Activated T-cell treated with anti-CD3 and anti-CD28 coated beads for 48 hours (primary cell): Measurements from ENCODE around the gene RSPO4.
"Not testable (repeated sequence)": the region's sequence is repeated elsewhere in the genome, so short reads cannot be mapped to it uniquely, and the experiment has no call there.

ENCODE experiments used
- DNase-seq: peaks from one replicate; pipeline ENCODE4 v3.0.0-alpha.2; 2020; ENCODE audit warnings: low read depth

The RSPO4 gene

GRCh38 chr20:1001911-1002681 lies at the start of gene RSPO4:
TSS of gene RSPO4 (minus strand) at chr20:1002311. CDS start at chr20:1002164, 147 bp downstream.
- DNase-seq: no peak

DNA sequence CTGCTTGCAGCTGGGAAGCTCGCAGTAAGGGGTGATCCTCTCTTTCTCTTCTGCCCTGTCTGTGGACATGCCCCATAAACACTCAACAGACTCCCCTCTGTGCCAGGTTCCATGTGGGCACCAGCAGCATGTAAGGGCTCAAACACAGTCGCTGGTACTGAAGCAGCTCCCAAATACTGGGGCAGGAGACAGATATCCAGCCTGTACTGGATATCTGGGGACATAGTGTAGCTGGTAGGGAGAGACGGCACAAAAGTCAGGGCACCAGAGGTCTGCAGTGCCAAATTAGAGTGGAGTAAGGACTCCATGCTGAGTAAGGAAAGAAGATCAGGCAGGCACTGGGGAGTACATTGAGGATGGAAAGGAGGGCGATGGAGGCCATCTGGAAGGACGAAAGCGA lies 48.3 kb upstream of the RSPO4 start:
- no peak for DNase-seq

GRCh38 chr20:1045860-1046418 lies 43.8 kb upstream of the RSPO4 start:
- DNase-seq: no peak

- DNase-seq: no peak
Measured at GRCh38 chr20:1041845-1042390, 39.8 kb upstream of the RSPO4 start.

- DNase-seq: no peak
Measured at GRCh38 chr20:1038205-1038604, 36.1 kb upstream of the RSPO4 start.

DNA sequence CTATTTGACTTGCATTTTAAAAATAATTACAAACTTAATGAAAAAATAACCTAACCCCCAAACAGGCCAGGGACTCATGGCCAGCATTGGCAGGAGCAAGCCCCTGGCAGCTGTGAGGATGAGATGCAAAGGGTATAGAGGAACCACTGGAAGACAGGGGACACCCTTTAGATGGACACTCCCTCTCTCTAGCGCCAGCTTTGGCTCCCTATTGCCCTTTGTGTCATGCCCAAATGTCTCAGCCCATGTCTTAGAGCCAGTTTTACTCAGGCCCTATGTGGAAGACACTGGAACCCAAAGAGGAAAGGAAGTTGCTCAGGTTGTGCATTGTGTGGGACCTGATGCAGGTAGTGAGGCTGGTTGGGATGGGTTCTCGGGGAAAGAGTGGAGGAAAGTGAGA lies 34.9 kb upstream of the RSPO4 start:
- no peak for DNase-seq

DNA sequence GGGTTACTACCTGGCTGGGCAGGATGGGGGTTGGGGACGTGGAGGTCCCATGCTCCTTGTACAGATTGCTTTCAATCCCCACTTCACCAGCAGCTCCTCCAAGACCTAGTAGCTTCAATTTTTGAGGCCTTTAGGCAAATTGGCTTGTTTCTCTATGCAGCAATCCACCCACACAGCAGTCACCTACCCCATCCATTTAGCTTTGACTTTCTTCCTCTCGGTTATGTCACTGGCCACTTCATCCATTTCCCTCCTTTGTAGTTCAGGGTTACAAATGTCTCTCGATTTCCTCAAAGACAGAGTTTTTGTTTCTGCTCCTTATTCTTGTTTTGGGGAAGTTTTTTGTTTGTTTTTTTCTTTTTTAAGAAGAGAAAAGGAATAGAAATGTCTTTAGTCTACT lies 33.4 kb upstream of the RSPO4 start:
- no peak for DNase-seq

GRCh38 chr20:1034415-1034789 lies 32.3 kb upstream of the RSPO4 start:
- no peak for DNase-seq

DNA sequence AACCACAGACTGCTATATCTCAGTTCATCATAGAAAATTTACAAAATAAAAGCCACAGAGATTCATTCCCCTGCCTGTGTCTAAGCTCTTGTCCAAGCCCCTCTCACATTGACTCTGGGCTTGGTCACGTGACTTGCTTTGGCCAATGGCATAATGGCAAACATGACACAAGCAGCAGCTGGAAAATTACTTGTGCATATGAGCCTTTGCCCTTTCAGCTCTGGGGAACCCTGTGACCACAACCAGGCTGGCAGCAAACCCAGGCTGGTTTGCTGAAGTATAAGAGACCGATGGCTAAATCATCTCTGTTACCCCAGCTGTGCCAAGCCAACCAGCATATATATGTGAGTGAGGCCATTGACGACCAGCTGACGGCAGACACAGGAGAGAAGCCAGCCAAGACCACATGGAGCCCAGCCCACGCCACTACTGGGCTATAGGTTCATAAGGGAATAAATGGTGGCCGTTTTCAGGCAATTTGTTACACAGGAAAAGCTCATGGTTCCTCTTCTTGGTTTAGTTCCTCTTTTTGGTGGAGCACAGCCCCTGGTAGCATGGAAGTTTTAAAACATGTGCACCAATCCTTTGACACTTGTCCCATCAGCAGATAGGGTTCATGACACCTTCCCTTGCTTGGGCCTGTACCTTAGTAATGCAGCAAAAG lies 31.8 kb upstream of the RSPO4 start:
- peak; percentile 8 for DNase-seq

- no peak for DNase-seq
Measured at GRCh38 chr20:1029980-1030379, 27.9 kb upstream of the RSPO4 start.

- not testable (repeated sequence) for DNase-seq
Measured at GRCh38 chr20:1026214-1026613, 24.1 kb upstream of the RSPO4 start.

DNA sequence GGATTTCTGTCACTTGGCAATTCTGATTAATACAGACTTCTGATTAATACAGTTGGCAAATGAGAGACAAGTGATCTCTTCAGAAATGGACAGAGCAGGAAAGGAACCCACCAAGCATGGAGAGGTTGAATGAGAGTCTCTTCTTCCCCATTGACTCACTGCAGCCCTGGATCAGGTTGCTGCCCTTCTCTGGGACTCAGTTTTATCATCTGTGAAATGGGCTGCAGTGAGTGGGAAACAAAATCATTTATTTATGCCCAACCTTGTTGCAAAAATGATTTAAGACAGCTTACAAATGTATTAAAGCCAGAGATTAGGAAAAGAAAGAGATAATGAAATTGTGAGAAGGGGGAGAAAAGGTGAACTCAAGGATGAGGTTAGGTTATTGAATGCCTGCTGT lies 20.8 kb upstream of the RSPO4 start:
- no peak for DNase-seq

DNA sequence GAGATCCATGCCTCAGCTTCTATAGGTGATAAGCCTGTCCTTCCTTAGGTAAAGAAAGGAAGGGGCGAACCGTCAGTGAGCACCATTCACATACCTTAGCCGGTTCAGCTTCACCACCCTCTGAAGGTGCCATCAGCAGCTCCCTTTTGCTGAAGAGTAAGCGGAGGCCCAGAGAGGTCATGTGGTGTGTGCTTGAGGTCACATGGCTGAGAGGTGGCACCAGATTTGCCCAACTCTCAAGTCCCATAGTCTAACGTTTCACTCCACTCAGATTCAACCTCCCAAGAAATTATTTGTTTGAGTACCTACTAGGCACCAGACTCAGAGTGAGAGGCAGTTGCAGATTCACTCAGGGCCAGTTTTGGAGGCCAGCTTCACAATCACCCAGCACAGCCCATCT lies 18.5 kb upstream of the RSPO4 start:
- no peak for DNase-seq

GRCh38 chr20:1019344-1019743 lies 17.2 kb upstream of the RSPO4 start:
- no peak for DNase-seq

DNA sequence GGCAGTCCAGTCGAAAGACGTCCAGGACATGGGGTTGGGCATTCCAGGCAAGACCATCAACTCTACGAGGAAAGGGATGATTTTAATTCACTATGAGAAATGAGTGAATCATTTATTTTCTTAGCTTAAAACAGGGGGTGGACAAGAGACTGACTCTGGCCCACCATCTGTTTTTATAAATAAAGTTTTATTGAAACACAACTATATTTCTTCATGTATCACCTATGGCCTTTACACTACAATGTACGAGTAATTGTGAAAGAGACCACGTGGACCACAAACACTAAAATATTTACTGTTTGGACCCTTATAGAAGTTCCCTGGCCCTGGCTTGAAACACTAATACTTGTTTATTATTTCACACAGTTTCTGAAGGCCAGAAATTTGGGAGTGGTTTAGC lies 15.6 kb upstream of the RSPO4 start:
- no peak for DNase-seq

GRCh38 chr20:1015181-1015580 lies 13.1 kb upstream of the RSPO4 start:
- no peak for DNase-seq

DNA sequence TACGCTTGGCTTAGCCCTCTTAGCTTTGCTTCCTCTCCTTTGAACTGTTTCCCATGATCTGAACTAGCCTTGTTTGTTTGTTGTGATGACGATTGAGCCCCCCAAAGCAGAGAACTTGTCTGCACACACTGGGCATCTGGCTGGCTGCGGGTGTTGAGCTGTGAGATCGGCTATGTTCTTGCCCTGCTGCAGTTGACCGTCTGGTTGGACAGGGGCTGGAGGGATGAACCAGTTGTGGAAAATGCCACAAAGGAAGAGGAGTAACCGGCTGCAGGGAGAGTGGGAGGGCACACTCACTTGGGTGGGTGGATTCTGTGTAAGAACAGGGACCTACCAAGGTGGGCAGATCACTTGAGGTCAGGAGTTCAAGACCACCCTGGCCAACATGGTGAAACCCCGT lies 12.4 kb upstream of the RSPO4 start:
- DNase-seq: no peak

DNA sequence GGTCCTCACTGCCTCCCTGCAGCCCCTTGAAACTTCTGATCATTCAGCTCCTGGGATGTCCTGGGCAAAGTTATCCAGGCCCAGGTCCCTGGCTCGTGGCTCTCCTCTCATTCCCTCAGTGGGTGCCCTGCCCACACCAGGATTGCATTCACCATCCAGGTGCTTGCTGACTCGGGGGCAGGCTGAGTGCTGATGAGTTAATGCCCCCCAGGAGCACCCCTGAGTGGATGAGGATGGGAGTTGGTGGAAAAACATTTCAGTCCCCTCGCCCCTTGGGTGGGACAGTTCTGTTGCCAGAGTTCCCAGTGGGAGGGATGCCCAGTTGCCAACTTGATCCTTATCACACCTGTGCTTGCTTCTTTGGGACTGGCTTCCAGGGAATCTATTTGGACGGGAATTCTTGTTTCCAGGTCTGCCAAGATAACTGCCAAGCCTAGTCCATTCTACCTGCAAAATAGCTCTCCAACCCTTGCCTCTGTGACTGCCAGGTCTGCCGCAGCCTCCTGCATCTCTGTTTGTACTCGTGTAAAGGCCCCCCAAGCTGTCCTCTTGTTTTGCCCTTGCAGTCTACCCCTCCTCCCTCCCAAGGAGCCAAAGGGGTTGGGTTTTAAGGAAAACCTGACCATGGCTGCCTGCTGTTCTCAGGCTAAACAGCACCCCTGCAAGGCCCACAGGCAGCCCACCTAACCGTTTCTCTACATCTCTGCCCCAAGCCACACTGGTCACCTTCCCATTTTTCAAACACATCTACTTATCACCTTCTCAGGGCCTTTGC lies 11.6 kb upstream of the RSPO4 start:
- DNase-seq: no peak

GRCh38 chr20:1012359-1013168 lies 10.5 kb upstream of the RSPO4 start:
- DNase-seq: no peak

- no peak for DNase-seq
Measured at GRCh38 chr20:1010659-1011058, 8.5 kb upstream of the RSPO4 start.

GRCh38 chr20:1005452-1006027 lies 3.4 kb upstream of the RSPO4 start:
- DNase-seq: no peak
